GM10266 (cell line): ENCODE results near the gene CPT1C.

ENCODE experiments used
- DNase-seq: peaks from one replicate; pipeline ENCODE4 v3.0.0; 2012; ENCODE audit errors: extremely low spot score
- CTCF ChIP-seq: IDR thresholded peaks from 2 replicates; pipeline ENCODE4 v1.5.1; 2012; ENCODE audit warnings: mild to moderate bottlenecking, low read depth; ENCODE audit not compliant: control insufficient read depth, insufficient read depth; ENCODE audit errors: missing control alignments

CPT1C gene

DNA sequence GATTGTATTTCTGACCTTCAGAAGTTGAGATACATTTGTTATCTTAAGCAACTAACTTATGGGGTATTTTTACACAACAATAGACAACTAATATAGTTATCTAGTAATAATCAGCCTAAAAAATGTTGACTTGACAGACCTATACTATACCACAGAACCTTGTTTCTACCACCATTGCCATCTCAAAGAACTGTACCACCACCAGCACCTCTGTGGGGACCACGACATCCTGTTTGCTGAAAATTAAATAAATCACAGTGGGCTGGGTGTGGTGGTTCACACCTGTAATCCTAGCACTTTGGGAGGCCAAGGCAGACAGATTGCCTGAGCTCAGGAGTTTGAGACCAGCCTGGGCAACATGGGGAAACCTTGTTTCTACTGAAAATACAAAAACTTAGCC, 48.2 kb downstream of the CPT1C start:
- TF ChIP-seq CTCF = no peak
- no peak for DNase-seq

DNA sequence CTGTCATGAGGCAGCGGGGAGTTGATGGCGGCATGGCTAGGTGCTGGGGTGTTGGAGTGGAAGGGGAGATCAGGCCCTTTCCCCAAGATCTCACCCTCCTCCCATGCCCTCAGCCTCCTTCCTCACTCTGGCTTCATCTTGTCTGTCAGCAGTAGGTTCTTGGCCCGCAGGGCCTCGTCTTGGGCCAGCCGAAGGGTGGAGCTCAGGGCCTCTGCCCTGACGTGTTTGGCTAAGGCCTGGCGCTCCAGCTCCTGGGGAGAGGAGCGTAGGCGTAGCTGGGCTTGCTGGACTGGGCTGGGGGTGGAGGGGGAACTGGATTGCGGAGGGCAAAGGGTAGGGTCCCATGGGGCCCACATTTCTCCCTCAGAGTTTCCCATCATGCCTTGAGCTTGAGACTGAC, 49.0 kb downstream of the CPT1C start:
- no peak for DNase-seq
- TF ChIP-seq CTCF = no peak

DNA sequence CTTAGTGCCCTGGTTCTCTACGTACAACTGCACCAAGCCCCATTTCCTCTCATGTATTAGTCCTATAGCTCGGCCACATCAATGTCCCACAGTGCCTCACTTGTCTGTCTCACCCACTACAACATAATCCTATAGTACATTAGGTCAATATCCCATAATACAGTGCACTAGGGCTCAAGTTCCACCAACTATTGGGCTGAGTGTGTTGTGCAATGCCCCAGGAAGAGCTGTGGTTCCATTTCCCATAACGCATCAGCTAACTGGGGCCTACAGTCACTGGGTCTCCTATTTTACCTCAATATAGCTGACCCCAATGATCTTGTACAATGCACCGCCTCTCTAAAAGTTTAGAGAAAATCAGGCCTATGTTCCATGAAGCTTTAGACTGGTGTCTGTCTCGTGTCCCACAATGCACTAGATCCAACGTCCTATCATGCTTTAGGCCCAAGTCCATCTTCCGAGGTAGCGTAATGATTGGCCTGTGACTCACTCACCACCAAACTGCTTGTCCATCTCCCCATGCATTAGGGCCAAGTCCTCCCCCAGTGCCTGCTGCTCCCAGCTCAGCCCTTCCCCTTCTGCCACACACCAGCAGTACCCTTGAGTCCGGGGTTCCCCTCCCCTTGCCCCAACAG, 50.4 kb downstream of the CPT1C start:
- DNase-seq = no peak
- TF ChIP-seq CTCF = no peak

DNA sequence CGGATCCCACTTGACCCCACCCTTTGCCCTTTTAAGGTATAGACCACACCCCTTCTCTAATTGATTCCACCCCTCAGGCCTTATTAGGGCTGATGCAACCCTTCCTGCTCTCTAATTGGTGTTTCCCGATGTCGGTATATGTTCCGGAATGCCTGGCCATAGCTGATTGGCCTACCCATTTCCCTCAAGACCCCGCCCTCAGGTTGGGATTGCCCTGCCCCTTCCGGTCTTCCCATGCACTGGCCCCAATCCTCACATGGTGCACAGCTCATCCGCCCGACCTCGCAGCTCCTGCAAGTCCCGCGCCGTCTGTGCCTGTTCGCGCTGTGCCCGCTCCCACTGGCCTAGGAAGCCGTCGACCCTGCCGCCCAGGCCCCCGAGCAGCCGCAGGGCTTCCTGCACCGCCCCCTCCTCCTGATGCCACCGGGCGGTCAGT, 54.0 kb downstream of the CPT1C start:
- TF ChIP-seq CTCF = no peak
- no peak for DNase-seq

DNA sequence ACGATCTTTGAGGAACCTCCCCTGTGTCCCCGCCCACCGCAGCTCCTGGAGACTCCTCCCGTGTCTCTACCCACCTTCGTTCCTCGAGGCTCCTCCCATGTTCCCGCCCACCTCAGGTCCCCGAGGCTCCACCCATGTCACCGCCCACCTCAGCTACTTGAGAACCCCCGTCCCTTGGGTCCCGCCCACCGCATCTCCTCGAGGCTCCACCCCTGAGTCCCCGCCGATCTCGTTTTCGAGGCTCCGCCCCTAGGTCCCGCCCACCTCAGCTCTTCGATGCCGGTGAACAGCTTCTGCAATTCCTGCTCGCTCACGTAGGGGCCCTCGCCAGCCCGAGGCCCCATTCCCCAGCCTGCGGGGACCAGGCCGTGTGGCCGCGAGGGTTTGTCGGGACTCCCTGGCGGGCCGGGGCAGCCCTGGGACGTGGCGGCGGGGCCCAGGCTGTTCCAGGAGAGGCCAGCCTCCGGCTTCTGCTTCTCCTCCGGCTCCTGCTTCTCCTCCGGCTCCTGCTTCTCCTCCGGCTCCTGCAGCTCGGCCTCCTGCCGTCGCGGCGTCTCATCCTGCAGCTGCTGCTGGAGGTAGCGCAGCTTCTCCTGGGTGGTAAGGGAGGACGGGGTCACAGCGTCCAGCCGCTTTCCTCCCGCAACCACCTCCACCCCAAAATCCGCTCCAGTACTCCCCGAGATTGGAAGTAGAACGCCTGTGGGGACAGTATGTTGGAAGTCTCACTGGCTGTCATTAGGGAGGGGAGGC, 55.5 kb downstream of the CPT1C start:
- no peak for DNase-seq

GRCh38 chr19:49749055-49749716, 58.3 kb downstream of the CPT1C start:
- TF ChIP-seq CTCF = no peak
- no peak for DNase-seq

More for the DNA sequence above, 55.5 kb downstream of the CPT1C start:
- no peak for TF ChIP-seq CTCF

DNA sequence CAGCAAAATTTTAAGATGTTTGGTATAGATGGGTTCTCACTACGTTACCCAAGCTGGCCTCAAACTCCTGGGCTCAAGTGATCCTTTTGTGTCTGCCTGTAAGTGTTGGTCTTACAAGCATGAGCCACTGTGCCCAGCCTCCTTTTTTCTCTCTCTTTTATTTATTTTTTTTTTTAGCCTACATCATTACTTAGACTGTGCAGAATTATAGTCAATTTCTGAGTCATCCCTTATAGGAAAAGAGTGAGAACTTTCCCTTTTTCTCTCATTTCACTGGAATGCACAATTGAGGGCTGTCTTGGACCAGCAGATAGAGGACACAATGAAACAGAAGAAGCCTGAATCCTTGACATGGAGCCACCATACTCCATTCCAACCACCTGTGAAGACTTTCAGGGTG, 58.9 kb downstream of the CPT1C start:
- no peak for TF ChIP-seq CTCF

More for the DNA sequence above, 58.9 kb downstream of the CPT1C start:
- DNase-seq = no peak
